ENCODE results near the gene STYXL2.

The STYXL2 gene

DNA sequence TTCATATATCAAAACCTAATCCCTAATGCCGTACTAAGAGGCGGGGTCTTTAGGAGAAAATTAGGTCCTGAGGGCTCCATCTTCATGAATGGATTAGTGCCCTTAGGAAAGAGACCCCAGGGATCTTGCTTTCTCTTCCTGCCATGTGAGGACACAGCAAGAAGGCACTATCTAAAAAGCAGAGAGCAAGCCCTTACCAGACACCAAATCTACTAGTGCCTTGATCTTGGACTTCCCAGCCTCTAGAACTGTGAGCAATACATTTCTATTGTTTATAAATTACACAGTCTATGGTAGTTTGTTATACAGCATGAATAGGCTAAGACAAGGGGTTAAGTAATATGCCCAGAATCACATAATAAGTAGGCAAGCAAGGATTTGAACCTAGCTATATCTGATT lies 42.9 kb downstream of the STYXL2 start:
- DNase-seq (ENCODE audit: low read depth): no peak

- no peak for DNase-seq (ENCODE audit: low read depth)
Observed at GRCh38 chr1:167137332-167137781, 43.5 kb downstream of the STYXL2 start.

DNA sequence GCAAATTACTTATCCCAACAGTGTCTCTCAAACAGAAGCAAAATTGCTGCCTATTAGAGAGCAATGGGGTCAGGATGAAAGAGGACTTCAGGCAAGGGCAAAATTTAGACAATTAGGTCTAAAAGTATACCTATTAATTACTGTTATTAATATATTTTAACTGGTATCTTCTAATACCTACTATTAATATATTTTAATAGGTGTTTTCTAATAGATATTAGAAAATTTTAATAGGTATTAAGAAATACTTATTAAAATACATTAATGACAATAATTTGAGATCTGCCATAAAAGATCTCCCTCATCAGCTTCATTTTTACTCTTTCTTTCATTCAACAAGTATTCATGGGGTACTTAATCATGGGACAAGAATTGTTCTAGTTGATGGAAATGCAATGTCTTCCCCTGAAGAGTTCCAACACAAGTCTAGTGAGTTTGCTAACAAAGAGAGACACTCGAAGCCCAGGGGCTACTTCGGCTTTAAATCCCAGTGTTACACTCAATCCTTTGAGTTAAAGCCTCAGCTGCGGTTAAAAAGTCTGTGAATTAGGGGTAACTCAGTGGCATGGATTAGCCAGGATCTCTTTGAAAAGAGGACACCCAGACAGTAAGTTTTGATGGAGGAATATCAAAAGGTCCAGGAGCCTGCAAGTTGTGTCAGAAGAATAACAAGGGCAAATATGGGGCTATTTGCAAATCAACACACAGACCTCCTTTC lies 44.1 kb downstream of the STYXL2 start:
- DNase-seq (ENCODE audit: low read depth): no peak

- DNase-seq (ENCODE audit: low read depth): no peak
Observed at GRCh38 chr1:167138703-167139102, 44.8 kb downstream of the STYXL2 start.

GRCh38 chr1:167141963-167142362 lies 48.1 kb downstream of the STYXL2 start:
- DNase-seq (ENCODE audit: low read depth): no peak

All from activated T-cell treated with anti-CD3 and anti-CD28 coated beads for 24 hours (primary cell).